ENCODE data around the gene PFKFB1.

Gene PFKFB1

GRCh38 chrX:54994099-54994498, at the start of gene PFKFB1:
Gene PFKFB1 (minus strand): TSS chrX:54994188. CDS start chrX:54994007, 181 bp downstream.
- no peak for FAIRE-seq

- no peak for FAIRE-seq
Observed at GRCh38 chrX:55041514-55041913, 47.5 kb upstream of the PFKFB1 start.

- peak; percentile 36 for FAIRE-seq
Observed at GRCh38 chrX:55039471-55039870, 45.5 kb upstream of the PFKFB1 start.

- no peak for FAIRE-seq
Observed at GRCh38 chrX:55033429-55033828, 39.4 kb upstream of the PFKFB1 start.

GRCh38 chrX:55030271-55031205, 36.5 kb upstream of the PFKFB1 start, which contains the start of gene ALAS2:
Gene ALAS2 (minus strand): TSS chrX:55030977. CDS start chrX:55026000, 4,977 bp downstream.
- FAIRE-seq, result no peak

GRCh38 chrX:55029291-55029690, 35.3 kb upstream of the PFKFB1 start:
- FAIRE-seq, result no peak

GRCh38 chrX:55028611-55029010, 34.6 kb upstream of the PFKFB1 start:
- no peak for FAIRE-seq

- no peak for FAIRE-seq
Observed at GRCh38 chrX:55028040-55028439, 34.1 kb upstream of the PFKFB1 start.

- no peak for FAIRE-seq
Observed at GRCh38 chrX:55026840-55027239, 32.9 kb upstream of the PFKFB1 start.

GRCh38 chrX:55026143-55026542, 32.2 kb upstream of the PFKFB1 start:
- FAIRE-seq, result no peak

- no peak for FAIRE-seq
Observed at GRCh38 chrX:55014897-55015299, 20.9 kb upstream of the PFKFB1 start.

GRCh38 chrX:55011294-55011693, 17.3 kb upstream of the PFKFB1 start:
- no peak for FAIRE-seq

- FAIRE-seq, result no peak
Observed at GRCh38 chrX:55008571-55009358, 14.8 kb upstream of the PFKFB1 start.

GRCh38 chrX:55007656-55008055, 13.7 kb upstream of the PFKFB1 start:
- FAIRE-seq, result peak; percentile 96

- FAIRE-seq, result no peak
Observed at GRCh38 chrX:55006827-55007621, 13.0 kb upstream of the PFKFB1 start.

GRCh38 chrX:55005256-55005655, 11.3 kb upstream of the PFKFB1 start:
- no peak for FAIRE-seq

GRCh38 chrX:55004231-55004630, 10.2 kb upstream of the PFKFB1 start:
- FAIRE-seq, result no peak

- peak; percentile 91 for FAIRE-seq
Observed at GRCh38 chrX:54999717-55000598, 6.0 kb upstream of the PFKFB1 start, which contains the start of gene APEX2. Gene APEX2 (plus strand): TSS chrX:55000363. CDS start chrX:55000423, 60 bp downstream.

- FAIRE-seq, result no peak
Observed at GRCh38 chrX:54995621-54996020, 1.6 kb upstream of the PFKFB1 start.

GRCh38 chrX:54994668-54995351, 822 bp upstream of the PFKFB1 start:
- FAIRE-seq, result no peak
